Activated naive CD8-positive, alpha-beta T cell treated with anti-CD3 and anti-CD28 coated beads, Interleukin-2, amount 10 ng/mL, durations not matched to agents 7 days and 5 days (primary cell): ENCODE results near the gene PAAF1. TPM values are rescaled to one million over a fixed set of nuclear protein-coding genes. Genes with fewer than 3 reads are reported as not detected.
A peak's percentile ranks its signal among the peaks of the same experiment; 100 is the strongest.

ENCODE experiments used
- ATAC-seq: fragments of 150-1000 bp; cut with Tn5 transposase; one replicate; pipeline ENCODE4 v1.10.0; 2021; ENCODE audit warnings: low read depth, moderate library complexity
- POLR2A ChIA-PET: fragments of 350-600 bp; sonication (Branson Sonifier 250); formaldehyde crosslinking; loops from one replicate; lab custom pipeline; 2021; ENCODE audit warnings: antibody characterized with exemption; lab: Charles Lee
- DNase-seq: peaks from one replicate; pipeline ENCODE4 v3.0.0; 2021
- H3K27ac Mint-ChIP-seq: one replicate; pipeline ENCODE4 v1.8.0; 2022; ENCODE audit warnings: mild to moderate bottlenecking, mixed read lengths
- H3K27me3 Mint-ChIP-seq: one replicate; pipeline ENCODE4 v1.8.0; 2022; ENCODE audit warnings: mild to moderate bottlenecking, moderate library complexity, mixed read lengths
- H3K36me3 Mint-ChIP-seq: one replicate; pipeline ENCODE4 v1.8.0; 2021; ENCODE audit warnings: mild to moderate bottlenecking, mixed read lengths
- H3K4me1 Mint-ChIP-seq: one replicate; pipeline ENCODE4 v1.8.0; 2021; ENCODE audit warnings: mixed read lengths
- H3K4me3 Mint-ChIP-seq: one replicate; pipeline ENCODE4 v1.8.0; 2022; ENCODE audit warnings: mild to moderate bottlenecking, moderate library complexity, mixed read lengths
- H3K9me3 Mint-ChIP-seq: one replicate; pipeline ENCODE4 v1.8.0; 2021; ENCODE audit warnings: mixed read lengths
- total RNA-seq, 2 experiments: library from RNA; stranded (reverse); gene quantifications; one replicate each; pipeline ENCODE4 v1.2.3, GENCODE V29; 2021

The PAAF1 gene
- total RNA-seq, 2 experiments from 2014 or later: 21.3 to 22.9 TPM

DNA sequence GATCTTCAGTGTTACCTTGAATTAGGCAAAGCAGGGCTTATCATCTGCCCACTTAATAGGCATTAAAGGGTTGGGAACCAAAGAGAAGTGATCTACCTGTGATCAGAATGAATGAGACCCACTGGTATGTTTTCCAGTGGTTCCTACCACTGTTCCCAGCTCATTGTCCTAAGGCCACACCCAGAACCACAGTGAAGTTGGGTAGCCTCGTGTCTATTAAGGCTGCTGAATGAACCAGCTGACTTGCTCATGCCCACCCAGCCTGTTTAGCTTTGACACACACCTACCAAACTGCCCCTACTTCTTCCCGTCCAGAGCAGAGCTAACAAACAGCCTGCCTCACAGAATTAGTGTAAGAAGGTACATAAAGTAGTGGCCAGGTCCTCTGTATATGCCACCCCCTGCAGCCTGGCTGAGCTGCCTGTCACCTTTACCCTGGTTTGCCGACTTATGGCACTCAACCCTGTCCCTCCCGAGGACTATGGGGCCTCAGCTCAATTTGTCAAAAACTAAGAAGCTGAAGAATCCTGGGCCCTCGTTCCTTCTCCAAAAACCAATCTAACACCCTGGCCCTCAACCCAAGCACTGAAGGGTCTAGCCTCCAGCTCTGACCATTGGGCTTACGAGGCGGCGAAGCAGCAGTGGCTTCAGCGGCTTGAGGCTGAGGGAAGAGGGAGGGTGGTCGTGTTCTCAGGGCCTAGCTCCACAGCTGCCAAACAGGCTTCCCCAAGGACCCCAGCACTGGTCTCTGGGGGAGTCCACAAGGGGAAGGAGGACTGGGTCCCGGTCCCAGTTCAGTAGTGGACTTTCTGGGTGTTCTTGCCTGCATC lies 96.0 kb downstream of the PAAF1 start:
- no peak for DNase-seq
- Mint-ChIP-seq H3K9me3 (no peaks in the 10 kb centered on the region), H3K36me3 (peaks cover 34% of the 10 kb centered on the region), H3K27ac (peak overlapping the region; percentile 89), H3K4me1 (peaks cover 53% of the 10 kb centered on the region), H3K27me3 (no peaks in the 10 kb centered on the region), H3K4me3 (no peak overlapping the region)
- no peak for ATAC-seq
- POLR2A ChIA-PET: interaction anchor here (1.1 to 7.7 kb wide), 9 partner anchors 9 to 198 kb away, joined by 3 to 196 read pairs (median 11); partner anchors contain the start of genes C2CD3, PPME1 and UCP2

DNA sequence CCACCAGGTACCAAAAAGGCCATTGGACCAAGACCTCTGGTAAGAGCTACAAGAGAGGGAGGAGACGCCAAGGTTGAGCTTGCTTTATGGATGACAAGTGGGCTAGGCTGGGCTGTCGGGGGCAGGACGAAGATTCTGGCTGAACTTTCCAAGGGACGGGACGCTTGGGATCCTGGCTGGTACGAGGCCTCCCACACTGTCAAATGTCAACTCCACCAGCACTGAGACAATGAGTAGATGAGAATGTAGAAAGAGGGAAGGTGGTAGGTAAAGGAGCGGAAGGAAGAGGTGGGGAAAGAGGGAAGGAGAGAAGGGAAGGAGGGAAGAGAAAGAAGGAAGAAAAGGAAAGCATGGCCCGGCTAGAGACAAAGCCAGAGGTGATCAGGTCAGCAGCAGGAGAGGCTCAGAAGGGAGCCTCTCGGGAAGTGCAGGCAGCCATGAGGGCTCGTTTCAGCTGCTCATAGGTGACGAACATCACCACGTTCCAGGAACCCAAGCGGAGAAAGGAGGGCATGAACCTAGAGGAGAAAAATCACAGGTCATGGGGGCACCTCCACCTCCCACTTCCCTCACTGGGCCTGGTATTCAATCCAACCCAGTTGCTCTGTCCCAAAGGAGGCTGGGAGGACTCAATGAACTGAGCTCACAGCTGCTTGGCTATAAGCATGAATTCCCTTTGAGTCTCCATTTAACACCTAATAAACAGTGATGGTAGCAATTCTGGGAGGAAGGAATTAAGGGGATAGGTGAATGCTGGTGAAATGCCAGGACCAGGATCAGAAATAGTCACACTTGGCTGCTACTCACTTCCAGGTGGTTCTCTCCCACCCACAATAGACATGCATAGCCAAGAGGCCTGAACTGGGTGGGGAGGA lies 98.0 kb downstream of the PAAF1 start:
- POLR2A ChIA-PET: interaction anchor here (0.8 to 7.7 kb wide), 6 partner anchors 7 to 196 kb away, joined by 3 to 196 read pairs (median 14); partner anchors contain the start of genes C2CD3, PPME1 and UCP2
- H3K9me3 Mint-ChIP-seq: no peaks in the 10 kb centered on the region
- DNase-seq: no peak
- peaks cover 47% of the 10 kb centered on the region for H3K36me3 Mint-ChIP-seq
- H3K4me3 Mint-ChIP-seq: peak overlapping the region; percentile 63
- H3K27ac Mint-ChIP-seq: peak overlapping the region; percentile 89
- H3K27me3 Mint-ChIP-seq: no peaks in the 10 kb centered on the region
- peaks cover 46% of the 10 kb centered on the region for H3K4me1 Mint-ChIP-seq
- peak; percentile 1 for ATAC-seq

DNA sequence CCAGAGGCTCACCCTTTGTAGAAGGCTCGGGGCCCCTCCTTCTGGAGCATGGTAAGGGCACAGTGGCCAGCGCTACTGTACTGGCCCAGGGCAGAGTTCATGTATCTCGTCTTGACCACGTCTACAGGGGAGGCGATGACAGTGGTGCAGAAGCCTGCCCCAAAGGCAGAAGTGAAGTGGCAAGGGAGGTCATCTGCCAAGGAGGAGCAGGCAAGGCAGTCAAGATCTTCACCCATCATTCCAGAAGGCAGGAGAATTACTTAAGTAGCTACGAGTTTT lies 98.6 kb downstream of the PAAF1 start:
- H3K27me3 Mint-ChIP-seq: no peaks in the 10 kb centered on the region
- ATAC-seq (no peak), DNase-seq (no peak)
- H3K4me3 Mint-ChIP-seq: peak overlapping the region; percentile 11
- peak overlapping the region; percentile 89 for H3K27ac Mint-ChIP-seq
- H3K4me1 Mint-ChIP-seq: peaks cover 45% of the 10 kb centered on the region
- H3K36me3 Mint-ChIP-seq: peaks cover 50% of the 10 kb centered on the region
- POLR2A ChIA-PET: interaction anchor here (6.0 kb wide), 1 partner anchor 19 kb away, joined by 36 read pairs; no protein-coding TSS in a partner anchor
- H3K9me3 Mint-ChIP-seq: no peaks in the 10 kb centered on the region

DNA sequence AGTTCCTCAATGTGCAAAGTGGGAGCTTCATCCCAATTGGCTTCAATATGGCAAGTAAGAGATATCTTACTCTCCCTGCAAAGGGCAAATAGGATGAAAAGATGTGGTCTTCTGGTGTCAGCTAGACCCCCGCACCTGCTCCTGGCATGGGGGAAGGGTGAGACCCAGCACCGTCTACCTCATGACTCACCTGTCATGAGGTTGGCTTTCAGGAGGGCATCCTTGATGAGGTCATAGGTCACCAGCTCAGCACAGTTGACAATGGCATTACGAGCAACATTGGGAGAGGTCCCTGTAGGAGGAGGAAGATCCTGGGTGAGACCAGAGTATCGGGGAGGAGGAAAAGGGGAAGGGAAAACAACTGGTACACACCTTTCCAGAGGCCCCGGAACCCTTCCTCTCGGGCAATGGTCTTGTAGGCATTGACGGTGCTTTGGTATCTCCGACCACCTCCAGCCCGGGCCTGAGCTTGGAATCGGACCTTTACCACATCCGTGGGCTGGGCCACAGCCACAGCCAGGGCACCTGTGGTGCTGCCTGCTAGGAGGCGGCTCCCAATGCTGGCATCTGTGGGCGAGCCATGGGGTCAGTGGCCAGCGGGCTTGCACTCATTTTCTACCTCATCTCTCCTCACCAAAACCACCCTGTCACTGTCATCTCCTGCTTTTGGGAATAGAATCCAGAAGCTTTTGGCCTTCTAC lies 99.8 kb downstream of the PAAF1 start:
- POLR2A ChIA-PET: interaction anchor here (0.8 to 6.0 kb wide), 4 partner anchors 18 to 194 kb away, joined by 3 to 36 read pairs (median 4); partner anchors contain the start of genes C2CD3 and PPME1
- peak overlapping the region; percentile 68 for H3K27ac Mint-ChIP-seq
- no peak overlapping the region for H3K4me3 Mint-ChIP-seq

DNA sequence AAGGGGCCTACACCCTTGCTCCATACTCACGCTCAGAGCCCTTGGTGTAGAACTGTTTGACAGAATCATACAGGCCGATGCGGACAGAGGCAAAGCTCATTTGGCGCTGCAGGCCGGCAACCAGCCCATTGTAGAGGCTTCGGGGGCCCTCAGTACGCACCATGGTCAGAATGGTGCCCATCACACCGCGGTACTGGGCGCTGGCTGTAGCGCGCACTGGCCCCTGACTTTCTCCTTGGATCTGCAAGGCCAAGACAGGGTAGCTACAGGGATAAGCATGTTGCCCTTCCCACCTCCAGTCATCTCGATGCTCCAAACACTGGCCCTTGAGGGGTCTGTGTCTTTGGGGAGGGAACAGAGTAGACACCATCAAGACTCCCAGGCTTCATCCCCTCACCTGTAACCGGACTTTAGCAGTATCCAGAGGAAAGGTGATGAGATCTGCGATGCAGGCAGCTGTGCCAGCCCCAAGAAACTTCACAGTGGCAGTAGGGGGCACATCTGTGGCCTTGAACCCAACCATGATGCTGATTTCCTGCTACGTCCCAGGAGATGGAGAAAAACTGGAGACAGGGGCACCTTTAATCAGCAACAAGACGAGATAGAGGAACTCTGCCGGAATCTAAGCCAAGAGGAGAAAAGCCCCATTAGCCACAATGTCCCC lies 101.2 kb downstream of the PAAF1 start:
- Mint-ChIP-seq H3K36me3 (peaks cover 65% of the 10 kb centered on the region), H3K9me3 (no peaks in the 10 kb centered on the region), H3K4me3 (no peak overlapping the region), H3K27ac (no peak overlapping the region), H3K4me1 (peaks cover 48% of the 10 kb centered on the region), H3K27me3 (no peaks in the 10 kb centered on the region)
- no peak for DNase-seq
- ATAC-seq: no peak
- POLR2A ChIA-PET: interaction anchor here (0.8 kb wide), 1 partner anchor 30 kb away, joined by 5 read pairs; no protein-coding TSS in a partner anchor

More for the DNA sequence above, 99.8 kb downstream of the PAAF1 start:
- Mint-ChIP-seq H3K27me3 (no peaks in the 10 kb centered on the region), H3K9me3 (no peaks in the 10 kb centered on the region), H3K4me1 (peaks cover 53% of the 10 kb centered on the region), H3K36me3 (peaks cover 62% of the 10 kb centered on the region)
- ATAC-seq (no peak), DNase-seq (no peak)

DNA sequence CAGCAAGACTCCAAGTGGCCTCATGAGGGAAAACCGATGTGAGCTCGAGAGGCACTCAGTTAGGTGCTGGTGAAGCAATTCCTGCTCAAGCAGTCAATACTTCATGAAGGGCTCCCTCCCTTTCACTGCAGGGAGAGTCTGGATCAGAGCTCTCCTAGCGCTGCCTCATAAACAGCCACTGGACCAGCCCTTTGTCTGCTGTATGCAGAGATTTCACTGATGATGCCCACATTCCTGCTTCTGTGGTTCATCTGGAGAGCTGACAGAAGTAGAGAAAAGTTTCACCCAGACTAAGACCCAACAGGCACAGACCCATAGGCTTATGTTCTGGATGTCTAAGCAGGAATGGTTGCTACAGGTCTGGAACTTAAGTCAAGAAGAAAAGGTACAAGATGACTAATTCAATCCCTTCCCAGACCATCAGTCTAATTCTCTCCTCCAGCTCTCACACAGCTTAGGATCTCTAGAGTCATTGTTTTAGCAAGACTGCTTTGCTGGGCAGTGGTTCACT lies 101.8 kb downstream of the PAAF1 start:
- DNase-seq (no peak), ATAC-seq (no peak)
- H3K27ac Mint-ChIP-seq: peak overlapping the region; percentile 99
- H3K9me3 Mint-ChIP-seq: no peaks in the 10 kb centered on the region
- peak overlapping the region; percentile 68 for H3K4me3 Mint-ChIP-seq
- POLR2A ChIA-PET: interaction anchor here (0.8 to 7.8 kb wide), 4 partner anchors 7 to 29 kb away, joined by 5 to 237 read pairs (median 126); no protein-coding TSS in a partner anchor
- peaks cover 65% of the 10 kb centered on the region for H3K36me3 Mint-ChIP-seq
- peaks cover 48% of the 10 kb centered on the region for H3K4me1 Mint-ChIP-seq
- no peaks in the 10 kb centered on the region for H3K27me3 Mint-ChIP-seq

DNA sequence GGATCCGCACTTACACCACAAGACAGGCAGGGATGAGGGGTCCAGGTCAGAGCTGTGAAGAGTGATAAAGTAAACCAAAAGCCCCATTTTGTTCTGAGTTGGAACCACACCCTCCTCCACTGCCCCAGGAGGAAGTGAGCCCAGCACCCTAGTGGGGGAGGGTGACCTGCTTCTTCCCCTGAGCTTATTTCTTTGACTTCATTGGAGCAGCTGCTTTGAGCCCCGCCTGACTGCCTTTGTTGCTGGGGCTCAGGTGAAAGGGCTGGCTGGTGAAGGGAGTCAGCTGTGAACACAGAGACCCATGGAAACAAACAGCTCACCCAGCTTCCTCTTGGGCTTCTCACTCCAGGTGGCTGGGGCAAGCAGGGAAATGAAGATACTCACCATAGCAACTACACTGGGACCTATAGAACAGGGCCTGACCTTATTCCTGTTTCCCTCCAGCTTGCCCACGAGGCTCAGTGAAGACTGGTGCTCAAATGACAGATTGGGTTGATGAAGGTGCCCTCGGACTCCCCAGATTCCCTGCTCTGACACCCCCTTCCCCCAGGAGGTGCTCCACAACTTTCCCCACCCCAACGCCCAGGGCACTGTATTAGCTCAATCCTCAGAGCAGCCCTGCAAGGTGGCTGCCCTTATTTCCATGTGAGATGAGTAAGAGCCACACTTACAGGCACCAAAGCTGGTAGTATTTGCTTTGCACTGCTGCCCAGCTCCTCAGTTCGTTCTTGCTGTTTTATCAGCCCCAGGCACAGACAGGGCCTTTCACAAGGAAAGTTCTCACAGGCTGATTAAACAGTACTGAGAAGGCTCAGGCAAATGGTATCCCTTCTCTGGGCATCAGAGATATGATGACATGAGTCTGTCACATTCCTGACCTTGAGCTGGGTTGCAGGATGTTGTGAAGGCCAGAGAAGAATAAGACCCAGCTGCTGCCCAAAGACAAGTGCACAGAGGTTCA lies 103.5 kb downstream of the PAAF1 start:
- DNase-seq (peak; percentile 72), ATAC-seq (peak; percentile 60)
- peaks cover 42% of the 10 kb centered on the region for H3K4me1 Mint-ChIP-seq
- no peaks in the 10 kb centered on the region for H3K9me3 Mint-ChIP-seq
- peaks cover 53% of the 10 kb centered on the region for H3K36me3 Mint-ChIP-seq
- POLR2A ChIA-PET: interaction anchor here (0.7 to 7.8 kb wide), 20 partner anchors 9 to 513 kb away, joined by 3 to 237 read pairs (median 4); partner anchors contain the start of genes C2CD3, LIPT2, PPME1 and UCP3
- no peaks in the 10 kb centered on the region for H3K27me3 Mint-ChIP-seq
- peak overlapping the region; percentile 99 for H3K27ac Mint-ChIP-seq
- peak overlapping the region; percentile 99 for H3K4me3 Mint-ChIP-seq

Other genes starting within 250 kb of the PAAF1 start
- gene PLEKHB1, start 230.4 kb upstream of the PAAF1 start, total RNA-seq: 10 to 100 TPM; 23.6 to 32.8 TPM
- gene RAB6A, start 115.9 kb upstream of the PAAF1 start, total RNA-seq: 100 to 1,000 TPM; 108 to 126 TPM
- 10 to 100 TPM; 32.8 to 34.7 TPM for gene MRPL48, start 89.1 kb upstream of the PAAF1 start, total RNA-seq
- gene COA4, start 153 bp upstream of the PAAF1 start, total RNA-seq: 10 to 100 TPM; 52.4 to 62.5 TPM
- under 1 TPM in 1 of 2 experiments, not detected in 1; 0.47 TPM for gene DNAJB13, start 74.0 kb downstream of the PAAF1 start, total RNA-seq
- 100 to 1,000 TPM; 267 TPM for gene UCP2, start 105.8 kb downstream of the PAAF1 start, total RNA-seq
- gene UCP3, start 132.1 kb downstream of the PAAF1 start, total RNA-seq: 1 to 10 TPM; 4.0 to 4.1 TPM